Activated CD4-positive, alpha-beta T cell treated with anti-CD3 and anti-CD28 coated beads, Interleukin-2, amount 10 ng/mL, durations not matched to agents 24 days and 14 days (primary cell): Measurements from ENCODE around the gene NISCH. TPM values are rescaled to one million over a fixed set of nuclear protein-coding genes. Genes with fewer than 3 reads are reported as not detected.

Experiments
- DNase-seq: peaks from one replicate; pipeline ENCODE4 v3.0.0; 2022
- H3K27ac Mint-ChIP-seq: one replicate; pipeline ENCODE4 v1.8.0; 2022; ENCODE audit warnings: mild to moderate bottlenecking, mixed read lengths
- H3K27me3 Mint-ChIP-seq: one replicate; pipeline ENCODE4 v1.8.0; 2022; ENCODE audit warnings: mixed read lengths
- H3K36me3 Mint-ChIP-seq: one replicate; pipeline ENCODE4 v1.8.0; 2022; ENCODE audit warnings: low read depth, mild to moderate bottlenecking, mixed read lengths
- H3K4me1 Mint-ChIP-seq: one replicate; pipeline ENCODE4 v1.8.0; 2021; ENCODE audit warnings: mixed read lengths
- H3K4me3 Mint-ChIP-seq: one replicate; pipeline ENCODE4 v1.8.0; 2022; ENCODE audit warnings: mild to moderate bottlenecking, moderate library complexity, mixed read lengths
- H3K9me3 Mint-ChIP-seq: one replicate; pipeline ENCODE4 v1.8.0; 2021; ENCODE audit warnings: mixed read lengths
- intact Hi-C: fragments of 100-400 bp; cut with micrococcal nuclease; formaldehyde crosslinking; loops from one replicate; pipeline ENCODE4 v1.15.1; 2023
- total RNA-seq: library from RNA; stranded (reverse); gene quantifications from 2 replicates; pipeline ENCODE4 v1.2.3, GENCODE V29; 2022

NISCH gene
- total RNA-seq, 1 donor from 2014 or later: 72.6 TPM

DNA sequence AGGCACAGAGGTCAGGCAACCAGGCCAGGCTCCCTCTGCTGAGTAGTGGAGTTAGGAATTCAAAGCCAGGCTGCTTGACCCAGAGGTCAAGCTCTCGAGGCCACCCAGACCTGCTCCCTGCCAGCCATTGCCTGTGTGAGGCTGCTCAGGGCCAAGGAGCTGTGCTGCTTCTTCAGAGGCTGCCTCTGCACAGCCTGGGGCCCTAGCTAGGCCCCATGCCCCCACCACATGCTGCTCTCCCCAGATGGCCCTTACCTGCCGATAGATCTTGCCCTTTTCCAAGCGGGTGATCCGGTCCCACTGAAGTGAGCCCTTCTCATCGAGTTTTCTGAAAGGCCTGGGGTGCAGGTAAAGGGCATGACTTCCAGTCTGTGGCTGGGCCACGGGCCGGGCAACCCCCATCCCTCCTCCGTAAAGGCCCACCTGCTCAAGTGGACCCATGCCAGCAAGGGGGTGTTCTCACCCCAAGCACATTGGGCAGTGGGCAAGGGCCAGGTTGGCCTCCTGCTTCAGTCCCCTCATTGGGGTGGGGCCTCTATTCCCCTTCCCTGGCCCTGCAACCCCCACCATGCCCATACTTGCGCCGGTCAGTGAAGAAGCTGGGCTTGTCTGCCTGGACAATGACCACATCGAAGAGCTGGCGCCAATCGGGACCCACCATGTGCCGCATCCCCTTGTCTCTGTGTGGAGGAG lies 71.8 kb downstream of the NISCH start:
- Mint-ChIP-seq H3K9me3 (no peaks in the 10 kb centered on the region), H3K4me3 (no peak overlapping the region), H3K4me1 (peaks cover 1% of the 10 kb centered on the region), H3K27ac (no peak overlapping the region), H3K27me3 (no peaks in the 10 kb centered on the region), H3K36me3 (peaks cover 2% of the 10 kb centered on the region)
- DNase-seq: no peak
- intact Hi-C loops: no loop called here

- Mint-ChIP-seq H3K9me3 (no peaks in the 10 kb centered on the region), H3K36me3 (peaks cover 2% of the 10 kb centered on the region), H3K27me3 (no peaks in the 10 kb centered on the region), H3K27ac (no peak overlapping the region), H3K4me3 (no peak overlapping the region), H3K4me1 (peaks cover 6% of the 10 kb centered on the region)
- intact Hi-C loops: no loop called here
- DNase-seq: no peak
These were observed 72.6 kb downstream of the NISCH start for GRCh38 chr3:52527732-52528585.

- no peaks in the 10 kb centered on the region for H3K27me3 Mint-ChIP-seq
- intact Hi-C loops: no loop called here
- H3K36me3 Mint-ChIP-seq: peaks cover 2% of the 10 kb centered on the region
- DNase-seq: no peak
- peaks cover 6% of the 10 kb centered on the region for H3K4me1 Mint-ChIP-seq
- no peak overlapping the region for H3K4me3 Mint-ChIP-seq
- no peaks in the 10 kb centered on the region for H3K9me3 Mint-ChIP-seq
- H3K27ac Mint-ChIP-seq: no peak overlapping the region
These were observed 73.4 kb downstream of the NISCH start for GRCh38 chr3:52528586-52529375.

DNA sequence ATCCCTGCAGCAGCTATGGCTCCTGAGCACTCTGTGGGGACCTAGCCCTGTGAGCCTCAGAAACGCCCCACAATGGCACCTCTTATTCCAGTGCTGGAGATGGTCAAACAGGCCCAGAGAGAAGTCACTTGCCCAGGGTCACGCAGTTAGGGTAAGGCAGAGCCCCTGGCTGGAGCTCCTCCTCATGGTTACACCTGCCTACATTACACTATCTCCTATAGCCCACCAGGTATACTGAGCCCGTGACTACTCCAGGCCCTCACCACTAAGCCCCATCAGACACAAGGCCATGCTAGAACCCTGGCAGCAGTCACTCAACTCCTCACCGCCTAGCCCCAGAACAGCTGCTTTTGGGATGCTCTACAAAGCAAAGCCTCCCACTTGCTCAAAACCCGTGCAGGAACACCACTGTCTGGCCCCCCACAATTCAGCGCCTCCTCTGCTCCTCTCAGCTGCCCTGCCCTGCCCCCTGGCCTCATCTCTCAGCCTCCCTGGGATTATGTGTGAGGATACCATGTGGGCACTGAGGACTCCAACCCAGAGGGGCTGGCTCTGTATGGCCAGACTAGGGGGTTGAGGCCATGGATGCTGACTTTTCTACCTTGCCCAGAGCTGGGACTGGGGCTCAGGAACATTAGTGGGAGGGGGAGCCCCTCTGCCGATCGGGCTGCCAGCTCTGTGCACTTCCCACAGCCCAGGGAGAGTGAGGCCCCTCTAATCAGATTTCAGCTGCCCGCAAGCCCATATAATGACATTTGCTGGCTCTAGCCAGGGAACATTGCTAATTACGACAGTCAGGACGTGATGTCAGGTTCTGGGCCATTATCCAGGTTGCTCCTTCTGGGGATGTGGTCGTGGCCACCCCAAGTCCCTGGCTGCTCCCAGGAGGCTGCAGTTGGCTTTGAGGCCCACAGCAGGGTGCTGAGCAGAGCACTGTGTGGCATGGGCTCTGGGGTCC lies 74.3 kb downstream of the NISCH start:
- no peak for DNase-seq
- peaks cover 2% of the 10 kb centered on the region for H3K36me3 Mint-ChIP-seq
- peaks cover 8% of the 10 kb centered on the region for H3K4me1 Mint-ChIP-seq
- intact Hi-C loops: loop anchor here (10.0 kb wide), 2 partner anchors 335 to 365 kb away; partner anchors contain the start of genes ALAS1 and STIMATE
- H3K9me3 Mint-ChIP-seq: no peaks in the 10 kb centered on the region
- no peaks in the 10 kb centered on the region for H3K27me3 Mint-ChIP-seq
- no peak overlapping the region for H3K27ac Mint-ChIP-seq
- no peak overlapping the region for H3K4me3 Mint-ChIP-seq

- no peak overlapping the region for H3K4me3 Mint-ChIP-seq
- peaks cover 2% of the 10 kb centered on the region for H3K36me3 Mint-ChIP-seq
These were observed 75.8 kb downstream of the NISCH start for GRCh38 chr3:52530918-52531826.

DNA sequence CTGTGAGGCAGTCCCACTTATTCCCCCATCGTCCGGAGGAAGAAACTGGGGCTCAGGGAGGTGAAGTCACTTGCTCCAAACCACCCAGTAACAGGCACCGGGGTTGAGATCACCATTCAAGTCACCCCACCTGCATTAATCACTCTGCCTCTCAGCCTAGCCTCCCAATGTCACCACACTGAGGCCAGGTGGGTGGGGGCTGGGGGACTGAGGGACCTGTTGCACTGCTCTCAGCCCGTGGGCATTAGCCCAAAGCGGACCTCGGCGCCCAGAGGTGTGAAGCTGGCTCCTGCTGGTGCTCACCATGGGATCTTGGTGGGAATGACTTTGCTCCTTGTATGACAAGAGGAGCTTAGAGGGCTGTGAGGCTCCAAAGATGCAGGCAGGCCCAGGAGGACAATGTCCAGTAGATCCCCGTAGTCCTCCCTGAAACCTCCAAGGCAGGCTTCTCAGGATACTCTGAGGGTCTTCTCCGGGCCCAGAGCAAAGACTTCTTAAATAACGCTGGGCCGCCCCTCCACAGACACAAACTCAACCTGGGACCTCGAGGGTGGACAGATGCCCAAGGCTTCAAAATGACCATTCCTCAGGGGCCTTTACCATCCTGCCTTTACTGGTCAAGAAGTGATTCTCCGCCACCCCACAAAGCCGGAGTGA lies 76.6 kb downstream of the NISCH start:
- Mint-ChIP-seq H3K4me1 (peaks cover 11% of the 10 kb centered on the region), H3K27ac (no peak overlapping the region), H3K9me3 (no peaks in the 10 kb centered on the region), H3K36me3 (peaks cover 4% of the 10 kb centered on the region), H3K4me3 (peak overlapping the region; percentile 81), H3K27me3 (no peaks in the 10 kb centered on the region)
- intact Hi-C loops: loop anchor here (10.0 kb wide), 2 partner anchors 337 to 363 kb away; partner anchors contain the start of genes ALAS1 and STIMATE
- no peak for DNase-seq

More at GRCh38 chr3:52530918-52531826, 75.8 kb downstream of the NISCH start:
- no peaks in the 10 kb centered on the region for H3K9me3 Mint-ChIP-seq
- H3K27ac Mint-ChIP-seq: no peak overlapping the region
- no peaks in the 10 kb centered on the region for H3K27me3 Mint-ChIP-seq
- intact Hi-C loops: loop anchor here (10.0 kb wide), 2 partner anchors 336 to 364 kb away; partner anchors contain the start of genes ALAS1 and STIMATE
- H3K4me1 Mint-ChIP-seq: peaks cover 10% of the 10 kb centered on the region
- DNase-seq: no peak

DNA sequence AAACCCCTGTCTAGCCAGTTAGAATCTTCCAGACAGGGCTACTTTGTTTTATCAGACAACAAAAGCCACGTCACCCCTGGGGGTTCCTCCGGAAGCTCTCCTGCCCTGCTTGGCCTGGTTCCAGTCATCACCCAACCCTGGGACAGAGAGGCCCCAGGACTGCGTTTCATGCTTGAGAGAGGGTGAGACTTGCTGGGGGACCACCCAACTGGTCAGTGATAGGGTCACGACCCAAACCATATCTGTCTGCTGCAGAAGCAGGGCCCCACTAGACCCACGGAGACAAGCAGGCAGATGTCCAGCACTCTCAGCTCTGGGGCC lies 77.1 kb downstream of the NISCH start:
- H3K4me3 Mint-ChIP-seq: peak overlapping the region; percentile 81
- H3K9me3 Mint-ChIP-seq: no peaks in the 10 kb centered on the region
- peak overlapping the region; percentile 63 for H3K27ac Mint-ChIP-seq
- no peaks in the 10 kb centered on the region for H3K27me3 Mint-ChIP-seq
- intact Hi-C loops: loop anchor here (10.0 kb wide), 2 partner anchors 338 to 362 kb away; partner anchors contain the start of genes ALAS1 and STIMATE
- peaks cover 6% of the 10 kb centered on the region for H3K36me3 Mint-ChIP-seq
- peaks cover 13% of the 10 kb centered on the region for H3K4me1 Mint-ChIP-seq
- no peak for DNase-seq

GRCh38 chr3:52532838-52533622 lies 77.6 kb downstream of the NISCH start:
- Mint-ChIP-seq H3K27ac (peak overlapping the region; percentile 63), H3K27me3 (no peaks in the 10 kb centered on the region), H3K4me3 (peak overlapping the region; percentile 81), H3K9me3 (no peaks in the 10 kb centered on the region), H3K36me3 (peaks cover 11% of the 10 kb centered on the region), H3K4me1 (peaks cover 18% of the 10 kb centered on the region)
- DNase-seq: peak; percentile 81
- intact Hi-C loops: loop anchor here (10.0 kb wide), 2 partner anchors 338 to 362 kb away; partner anchors contain the start of genes ALAS1 and STIMATE

DNA sequence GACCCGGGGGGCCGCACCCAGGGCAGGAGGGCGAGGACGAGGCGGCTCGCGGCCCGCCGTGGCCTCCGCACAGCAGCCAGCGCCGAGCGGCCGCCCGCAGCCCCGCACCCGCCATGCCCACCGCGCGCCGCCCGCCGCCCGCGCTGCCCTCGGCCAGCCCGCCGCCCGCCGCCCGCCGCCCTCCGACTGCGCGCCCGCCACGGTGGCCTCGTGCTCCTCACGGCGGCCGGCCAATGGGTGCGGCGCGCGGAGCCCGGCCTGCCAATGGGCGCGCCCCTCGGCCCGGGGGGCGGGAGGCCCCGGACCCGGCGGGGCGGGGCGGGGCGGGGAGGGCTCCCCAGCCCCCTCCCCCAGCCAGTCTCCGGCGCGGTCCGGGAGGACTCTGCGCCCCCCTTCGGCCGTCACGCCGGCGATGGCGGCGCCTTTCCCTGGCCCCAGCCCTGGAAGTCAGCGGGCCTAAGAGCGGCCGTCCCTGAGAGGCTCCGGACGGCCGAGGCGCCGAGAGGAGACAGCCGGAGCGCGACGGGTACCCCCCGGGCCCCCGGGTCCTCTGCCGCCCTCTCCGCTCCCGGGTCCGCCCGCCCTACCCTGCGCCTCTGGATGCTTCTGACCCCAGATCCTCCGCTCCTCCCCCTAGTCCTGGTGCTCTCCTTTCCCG lies 78.3 kb downstream of the NISCH start, which contains the start of gene NT5DC2:
Gene NT5DC2 (minus strand): TSS at position 235 of the 658 bp plus-strand sequence. CDS start 120 bp downstream, at position 115.
- Mint-ChIP-seq H3K4me1 (peaks cover 22% of the 10 kb centered on the region), H3K4me3 (peak within 1 kb of the TSS; percentile 83), H3K27me3 (no peaks in the 10 kb centered on the region), H3K36me3 (peaks cover 15% of the 10 kb centered on the region), H3K27ac (peak within 1 kb of the TSS; percentile 82), H3K9me3 (peaks cover under 1% of the 10 kb centered on the region)
- peak; percentile 92 for DNase-seq
- intact Hi-C loops: loop anchor here (10.0 kb wide), 2 partner anchors 339 to 361 kb away; partner anchors contain the start of genes ALAS1 and STIMATE

DNA sequence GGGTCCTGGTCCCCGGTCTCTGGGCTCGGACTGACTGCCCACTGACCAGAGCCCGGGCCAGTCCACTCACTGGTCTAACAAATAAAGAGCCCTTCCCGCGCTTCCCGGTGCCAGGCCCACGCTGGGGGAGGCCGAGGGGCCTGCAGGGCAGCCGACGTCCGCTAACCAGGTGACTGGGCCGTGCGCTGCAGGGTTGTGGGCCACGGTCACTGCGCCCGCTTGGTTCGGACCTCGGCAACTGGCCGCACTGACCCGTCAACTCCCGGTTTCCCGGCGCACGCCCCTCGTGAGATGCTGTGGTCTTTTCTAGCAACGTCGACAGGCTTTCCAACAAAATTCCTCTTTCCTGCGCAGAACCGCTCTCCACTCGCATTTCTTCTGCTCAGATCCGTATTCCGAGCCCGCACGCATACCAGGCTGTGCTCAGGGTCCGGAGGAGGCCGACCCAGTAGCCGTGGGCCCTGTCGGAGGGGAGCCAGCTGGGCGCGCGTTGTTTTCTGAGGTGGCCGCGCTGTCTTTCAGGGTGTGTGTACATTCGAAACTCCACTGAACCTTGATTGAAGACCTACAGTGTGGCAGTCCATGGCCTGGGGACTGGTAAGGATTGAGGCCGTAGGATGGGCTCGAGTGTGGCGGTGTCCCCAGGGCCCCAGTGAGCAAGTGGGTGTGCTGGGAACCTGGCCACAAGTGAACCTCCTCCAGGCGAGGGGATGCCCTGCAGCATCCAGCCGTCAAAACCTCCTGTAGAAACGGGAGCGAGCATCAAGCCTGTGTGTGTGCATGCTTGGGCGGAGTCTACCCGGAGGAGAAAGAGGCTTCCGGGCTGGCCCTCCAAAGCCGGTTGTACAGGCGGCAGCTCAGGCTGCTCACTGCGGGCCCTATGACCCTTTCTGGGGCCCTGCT lies 79.1 kb downstream of the NISCH start:
- Mint-ChIP-seq H3K9me3 (peaks cover 7% of the 10 kb centered on the region), H3K36me3 (peaks cover 20% of the 10 kb centered on the region), H3K27me3 (no peaks in the 10 kb centered on the region), H3K4me1 (peaks cover 29% of the 10 kb centered on the region), H3K4me3 (peak overlapping the region; percentile 83), H3K27ac (peak overlapping the region; percentile 82)
- no peak for DNase-seq
- intact Hi-C loops: loop anchor here (10.0 kb wide), 2 partner anchors 340 to 360 kb away; partner anchors contain the start of genes ALAS1 and STIMATE
